Activated naive CD8-positive, alpha-beta T cell treated with anti-CD3 and anti-CD28 coated beads for 36 hours (primary cell): ENCODE data around the gene BCAS3. TPM values are rescaled to one million over a fixed set of nuclear protein-coding genes. Genes with fewer than 3 reads are reported as not detected.

Experiments
- DNase-seq: peaks from one replicate; pipeline ENCODE4 v3.0.0; 2021
- H3K27ac Mint-ChIP-seq: one replicate; pipeline ENCODE4 v1.8.0; 2022; ENCODE audit warnings: mild to moderate bottlenecking, moderate library complexity, mixed read lengths
- H3K27me3 Mint-ChIP-seq: one replicate; pipeline ENCODE4 v1.8.0; 2022; ENCODE audit warnings: mild to moderate bottlenecking, mixed read lengths
- H3K36me3 Mint-ChIP-seq: one replicate; pipeline ENCODE4 v1.8.0; 2021; ENCODE audit warnings: mild to moderate bottlenecking, mixed read lengths
- H3K4me1 Mint-ChIP-seq: one replicate; pipeline ENCODE4 v1.8.0; 2021; ENCODE audit warnings: mixed read lengths
- H3K4me3 Mint-ChIP-seq: one replicate; pipeline ENCODE4 v1.8.0; 2022; ENCODE audit warnings: mild to moderate bottlenecking, moderate library complexity, mixed read lengths
- H3K9me3 Mint-ChIP-seq: one replicate; pipeline ENCODE4 v1.8.0; 2022; ENCODE audit warnings: mixed read lengths
- total RNA-seq, 2 experiments: library from RNA; stranded (reverse); gene quantifications; one replicate each; pipeline ENCODE4 v1.2.3, GENCODE V29; 2021

The BCAS3 gene
- total RNA-seq, 2 experiments from 2014 or later: 4.9 to 7.0 TPM

DNA sequence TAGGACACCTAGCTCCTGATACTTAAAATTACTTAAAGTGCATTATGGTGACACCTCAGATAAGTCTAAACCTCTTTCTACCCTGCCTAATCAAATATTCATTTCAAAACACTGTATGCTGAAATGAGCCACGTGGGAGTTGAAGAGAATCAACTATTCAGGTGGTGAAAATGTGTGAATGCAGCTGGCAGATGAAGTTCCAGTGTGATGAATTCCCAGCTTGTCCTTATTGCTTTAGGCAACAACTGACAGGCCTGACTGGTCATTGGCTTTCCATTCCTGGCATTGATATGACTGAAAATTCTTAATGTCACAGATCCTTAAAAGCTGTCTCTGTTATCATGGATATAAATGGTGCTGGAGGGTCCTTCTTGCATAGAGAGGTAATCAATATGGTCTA, 420.1 kb downstream of the BCAS3 start:
- Mint-ChIP-seq H3K4me1 (no peaks in the 10 kb centered on the region), H3K9me3 (no peaks in the 10 kb centered on the region), H3K4me3 (no peak overlapping the region), H3K27me3 (no peaks in the 10 kb centered on the region), H3K27ac (no peak overlapping the region), H3K36me3 (peaks cover 6% of the 10 kb centered on the region)
- no peak for DNase-seq

DNA sequence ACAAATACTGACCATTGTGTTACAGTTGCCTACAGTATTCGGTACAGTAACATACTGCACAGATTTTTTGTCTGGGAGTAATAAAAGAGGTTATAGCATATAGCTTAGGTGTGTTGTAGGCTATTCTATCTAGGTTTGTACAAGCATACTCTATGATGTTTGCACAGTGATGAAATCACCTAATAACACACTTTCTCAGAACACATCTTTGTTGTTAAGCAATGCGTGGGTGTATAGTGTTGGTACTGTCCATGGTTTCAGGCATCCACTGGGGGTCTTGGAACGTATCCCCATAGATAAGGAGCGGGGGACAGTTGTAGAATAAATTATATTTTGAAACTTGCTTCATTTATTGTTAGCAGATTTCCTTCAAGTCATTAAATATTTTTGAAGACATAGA, 428.7 kb downstream of the BCAS3 start:
- Mint-ChIP-seq H3K27me3 (no peaks in the 10 kb centered on the region), H3K27ac (no peak overlapping the region), H3K4me3 (no peak overlapping the region), H3K36me3 (peaks cover 2% of the 10 kb centered on the region), H3K9me3 (no peaks in the 10 kb centered on the region), H3K4me1 (peaks cover 3% of the 10 kb centered on the region)
- no peak for DNase-seq

- Mint-ChIP-seq H3K27ac (no peak overlapping the region), H3K4me3 (no peak overlapping the region), H3K9me3 (peaks cover 7% of the 10 kb centered on the region), H3K36me3 (peaks cover 11% of the 10 kb centered on the region), H3K27me3 (no peaks in the 10 kb centered on the region), H3K4me1 (peaks cover 9% of the 10 kb centered on the region)
- no peak for DNase-seq
Observed at GRCh38 chr17:61116577-61116976, 438.9 kb downstream of the BCAS3 start.

DNA sequence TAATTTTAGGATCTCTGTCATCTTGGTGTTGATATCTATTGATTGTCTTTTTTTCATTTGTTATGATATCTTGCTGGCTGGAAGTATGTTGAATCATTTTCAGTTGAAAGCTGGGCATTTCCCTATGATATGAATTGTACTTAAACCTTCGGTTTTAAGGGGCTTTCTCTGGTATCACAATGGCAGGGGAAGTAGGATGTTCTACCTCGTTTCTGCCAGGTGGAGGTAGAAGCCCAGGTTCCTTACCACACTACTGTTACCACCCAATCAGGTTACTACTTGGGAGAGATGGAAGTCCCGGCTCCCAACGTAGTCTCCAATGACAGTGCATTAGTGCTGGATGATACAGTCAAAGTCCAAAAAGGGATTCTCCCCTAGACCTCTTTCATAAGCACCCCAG, 440.3 kb downstream of the BCAS3 start:
- no peak for DNase-seq
- H3K4me1 Mint-ChIP-seq: peaks cover 9% of the 10 kb centered on the region
- H3K27ac Mint-ChIP-seq: no peak overlapping the region
- H3K9me3 Mint-ChIP-seq: peaks cover 7% of the 10 kb centered on the region
- no peaks in the 10 kb centered on the region for H3K27me3 Mint-ChIP-seq
- no peak overlapping the region for H3K4me3 Mint-ChIP-seq
- H3K36me3 Mint-ChIP-seq: peaks cover 11% of the 10 kb centered on the region

- no peak overlapping the region for H3K4me3 Mint-ChIP-seq
- H3K36me3 Mint-ChIP-seq: peaks cover 11% of the 10 kb centered on the region
- no peaks in the 10 kb centered on the region for H3K27me3 Mint-ChIP-seq
- H3K27ac Mint-ChIP-seq: no peak overlapping the region
- peaks cover 9% of the 10 kb centered on the region for H3K4me1 Mint-ChIP-seq
- H3K9me3 Mint-ChIP-seq: peaks cover 7% of the 10 kb centered on the region
- no peak for DNase-seq
Observed at GRCh38 chr17:61118871-61119270, 441.2 kb downstream of the BCAS3 start.

- Mint-ChIP-seq H3K4me3 (no peak overlapping the region), H3K9me3 (peaks cover 3% of the 10 kb centered on the region), H3K36me3 (peaks cover 4% of the 10 kb centered on the region), H3K27ac (no peak overlapping the region), H3K4me1 (peaks cover 12% of the 10 kb centered on the region), H3K27me3 (no peaks in the 10 kb centered on the region)
- no peak for DNase-seq
Observed at GRCh38 chr17:61122326-61122913, 444.8 kb downstream of the BCAS3 start.

GRCh38 chr17:61124562-61124961, 446.9 kb downstream of the BCAS3 start:
- peaks cover 5% of the 10 kb centered on the region for H3K36me3 Mint-ChIP-seq
- no peak for DNase-seq
- H3K27ac Mint-ChIP-seq: no peak overlapping the region
- H3K27me3 Mint-ChIP-seq: no peaks in the 10 kb centered on the region
- H3K9me3 Mint-ChIP-seq: no peaks in the 10 kb centered on the region
- H3K4me3 Mint-ChIP-seq: no peak overlapping the region
- peaks cover 13% of the 10 kb centered on the region for H3K4me1 Mint-ChIP-seq

DNA sequence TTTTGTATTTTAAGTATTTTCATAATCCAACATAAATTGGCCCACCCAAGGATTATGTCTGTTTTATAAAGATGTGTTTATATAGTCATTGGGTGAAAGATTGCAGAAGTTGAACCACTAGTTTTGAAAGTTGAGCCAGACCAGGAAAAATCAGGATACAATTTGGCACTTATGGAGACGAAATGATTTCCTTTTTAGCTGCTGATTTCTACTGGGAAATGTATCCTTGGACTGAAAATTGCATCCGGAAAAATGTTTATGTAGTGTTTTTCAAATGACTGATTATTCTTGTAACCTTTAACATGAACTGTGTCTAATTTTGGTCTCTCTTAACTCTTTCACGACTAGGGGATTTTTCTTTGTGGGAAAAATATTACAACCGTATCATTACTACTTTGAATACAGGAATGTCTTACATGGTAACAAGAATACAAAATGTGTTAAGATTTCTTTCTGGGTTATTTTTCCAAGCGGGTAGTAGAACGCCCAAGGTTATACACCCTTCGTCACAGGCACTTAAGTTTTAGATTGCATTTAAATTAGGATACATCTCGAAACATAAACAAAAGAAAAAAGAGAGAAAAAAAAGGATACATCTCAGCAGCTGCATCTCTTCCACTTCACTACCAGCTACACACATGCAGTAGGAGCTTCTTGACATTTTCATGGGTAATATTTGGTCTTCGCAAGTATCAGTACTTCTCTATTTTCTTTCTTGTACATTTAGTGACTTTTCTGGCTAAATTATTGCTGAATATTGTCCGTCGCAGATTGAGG, 449.0 kb downstream of the BCAS3 start:
- Mint-ChIP-seq H3K4me1 (peaks cover 16% of the 10 kb centered on the region), H3K9me3 (no peaks in the 10 kb centered on the region), H3K4me3 (no peak overlapping the region), H3K36me3 (peaks cover 7% of the 10 kb centered on the region), H3K27ac (no peak overlapping the region), H3K27me3 (no peaks in the 10 kb centered on the region)
- DNase-seq: no peak

- Mint-ChIP-seq H3K27ac (no peak overlapping the region), H3K4me1 (peaks cover 16% of the 10 kb centered on the region), H3K4me3 (no peak overlapping the region), H3K27me3 (no peaks in the 10 kb centered on the region), H3K9me3 (no peaks in the 10 kb centered on the region), H3K36me3 (peaks cover 7% of the 10 kb centered on the region)
- no peak for DNase-seq
Observed at GRCh38 chr17:61127960-61128359, 450.3 kb downstream of the BCAS3 start.

DNA sequence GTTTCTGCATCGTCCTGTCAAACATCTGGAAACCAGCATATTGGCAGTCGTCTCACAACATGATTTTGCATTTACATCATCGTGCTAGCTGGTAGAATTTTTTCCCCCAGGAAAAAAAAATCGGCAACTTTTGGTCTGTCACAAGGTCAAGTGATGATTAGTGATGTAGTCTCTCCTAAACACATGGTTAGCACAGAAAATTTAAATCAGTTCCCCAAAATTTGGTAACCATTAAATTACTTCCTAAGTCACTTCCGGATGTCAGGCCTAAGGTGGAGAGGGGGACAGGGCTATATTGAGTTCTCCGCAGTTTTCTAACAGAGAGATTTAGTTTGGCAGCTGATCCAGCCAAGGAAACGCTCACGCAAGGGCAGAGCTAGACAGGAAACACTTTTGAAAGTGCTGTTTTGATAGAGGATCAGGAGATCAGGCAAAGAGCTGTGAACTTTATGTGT, 451.0 kb downstream of the BCAS3 start:
- H3K9me3 Mint-ChIP-seq: no peaks in the 10 kb centered on the region
- H3K4me3 Mint-ChIP-seq: no peak overlapping the region
- H3K36me3 Mint-ChIP-seq: peaks cover 7% of the 10 kb centered on the region
- DNase-seq: no peak
- no peaks in the 10 kb centered on the region for H3K27me3 Mint-ChIP-seq
- H3K27ac Mint-ChIP-seq: no peak overlapping the region
- peaks cover 16% of the 10 kb centered on the region for H3K4me1 Mint-ChIP-seq

- H3K9me3 Mint-ChIP-seq: no peaks in the 10 kb centered on the region
- peaks cover 16% of the 10 kb centered on the region for H3K4me1 Mint-ChIP-seq
- H3K27me3 Mint-ChIP-seq: no peaks in the 10 kb centered on the region
- H3K4me3 Mint-ChIP-seq: no peak overlapping the region
- H3K27ac Mint-ChIP-seq: no peak overlapping the region
- DNase-seq: no peak
- H3K36me3 Mint-ChIP-seq: peaks cover 7% of the 10 kb centered on the region
Observed at GRCh38 chr17:61129267-61130254, 451.9 kb downstream of the BCAS3 start.

DNA sequence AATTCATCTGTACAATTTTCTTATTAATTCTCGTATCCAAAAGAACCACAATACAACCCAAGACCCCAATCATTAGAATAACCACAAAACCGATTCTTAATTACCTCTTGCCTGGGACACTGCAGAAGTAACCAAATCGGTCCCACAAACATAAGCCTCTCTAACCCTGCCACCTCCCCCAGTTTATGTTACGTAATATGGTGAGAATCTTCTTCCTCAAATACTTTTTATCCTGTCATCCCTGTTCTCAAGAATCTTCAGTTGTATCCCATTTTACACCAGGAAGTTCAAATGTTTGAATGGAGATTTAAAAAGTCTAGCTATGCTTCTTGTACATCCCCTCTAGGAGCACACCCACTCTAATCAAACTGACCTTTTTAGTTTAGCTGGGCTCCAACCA, 452.7 kb downstream of the BCAS3 start:
- Mint-ChIP-seq H3K4me3 (no peak overlapping the region), H3K27me3 (no peaks in the 10 kb centered on the region), H3K27ac (no peak overlapping the region), H3K4me1 (peaks cover 13% of the 10 kb centered on the region), H3K9me3 (no peaks in the 10 kb centered on the region), H3K36me3 (peaks cover 7% of the 10 kb centered on the region)
- no peak for DNase-seq

GRCh38 chr17:61131585-61131984, 453.9 kb downstream of the BCAS3 start:
- H3K27me3 Mint-ChIP-seq: no peaks in the 10 kb centered on the region

GRCh38 chr17:61132524-61132923, 454.9 kb downstream of the BCAS3 start:
- Mint-ChIP-seq H3K27ac (no peak overlapping the region), H3K27me3 (no peaks in the 10 kb centered on the region), H3K4me3 (no peak overlapping the region), H3K4me1 (peaks cover 13% of the 10 kb centered on the region), H3K36me3 (peaks cover 7% of the 10 kb centered on the region), H3K9me3 (no peaks in the 10 kb centered on the region)
- DNase-seq: no peak

More at GRCh38 chr17:61131585-61131984, 453.9 kb downstream of the BCAS3 start:
- peaks cover 7% of the 10 kb centered on the region for H3K36me3 Mint-ChIP-seq
- no peak overlapping the region for H3K4me3 Mint-ChIP-seq
- no peak overlapping the region for H3K27ac Mint-ChIP-seq
- no peak for DNase-seq
- H3K4me1 Mint-ChIP-seq: peaks cover 13% of the 10 kb centered on the region
- no peaks in the 10 kb centered on the region for H3K9me3 Mint-ChIP-seq

- no peak for DNase-seq
- H3K36me3 Mint-ChIP-seq: peaks cover 4% of the 10 kb centered on the region
- H3K27ac Mint-ChIP-seq: no peak overlapping the region
- H3K27me3 Mint-ChIP-seq: no peaks in the 10 kb centered on the region
- H3K4me1 Mint-ChIP-seq: peaks cover 10% of the 10 kb centered on the region
- H3K4me3 Mint-ChIP-seq: no peak overlapping the region
- no peaks in the 10 kb centered on the region for H3K9me3 Mint-ChIP-seq
Observed at GRCh38 chr17:61133853-61134252, 456.2 kb downstream of the BCAS3 start.
